Stomach (tissue), 9 donors: ENCODE results near the gene CREG1. TPM values are rescaled to one million over a fixed set of nuclear protein-coding genes. Genes with fewer than 3 reads are reported as not detected.

Experiments used
- DNase-seq, 2 donors: peaks; one replicate each; pipeline versions ENCODE4 v3.0.0 to v3.0.0-alpha.2; 2013 to 2019
- H3K27ac ChIP-seq, 5 donors: fragments of 200-600 bp in 4 of 5; sonication (generic) in 4 of 5; one replicate each; pipeline ENCODE4 v1.5.1; 2013 to 2019; ENCODE audit warnings: mild to moderate bottlenecking in 1 of 5, moderate library complexity in 1 of 5
- H3K27me3 ChIP-seq, 3 donors: fragments of 200-600 bp; sonication (generic); one replicate each; pipeline ENCODE4 v1.5.1; 2017 to 2019; ENCODE audit warnings: mixed run types in 1 of 3
- H3K36me3 ChIP-seq, 4 donors: fragments of 200-600 bp; sonication (generic); 1 replicate in 3 of 4; 2 replicates in 1 of 4; pipeline ENCODE4 v1.5.1; 2016 to 2019
- H3K4me1 ChIP-seq, 4 donors: fragments of 200-600 bp; sonication (generic); one replicate each; pipeline ENCODE4 v1.5.1; 2016 to 2019
- H3K4me3 ChIP-seq, 4 donors: fragments of 200-600 bp; sonication (generic) in 3 of 4; one replicate each; pipeline ENCODE4 v1.5.1; 2016 to 2019; ENCODE audit warnings: mild to moderate bottlenecking in 1 of 4
- H3K9me3 ChIP-seq, 4 donors: fragments of 200-600 bp; sonication (generic); one replicate each; pipeline ENCODE4 v1.5.1; 2016 to 2019
- CTCF ChIP-seq, 7 experiments: fragments of 450-650 bp in 4 of 7; fragments of 200-600 bp in 3 of 7; sonication (generic) in 3 of 7; IDR thresholded peaks; one replicate each; pipeline ENCODE4 v1.5.1; 2016 to 2019; ENCODE audit warnings: antibody characterized with exemption in 7 of 7, control low read depth in 2 of 7, mild to moderate bottlenecking in 1 of 7
- EP300 ChIP-seq: sonication (generic); formaldehyde crosslinking; IDR thresholded peaks from one replicate; pipeline ENCODE4 v1.6.1; 2017; ENCODE audit warnings: antibody characterized with exemption
- POLR2A ChIP-seq, 4 donors: fragments of 450-650 bp; IDR thresholded peaks; one replicate each; pipeline ENCODE4 v1.6.1; 2016; ENCODE audit warnings: antibody characterized with exemption in 4 of 4, control low read depth in 2 of 4, mild to moderate bottlenecking in 1 of 4, moderate library complexity in 1 of 4
- POLR2AphosphoS5 ChIP-seq, 3 donors: sonication (generic); formaldehyde crosslinking; IDR thresholded peaks; one replicate each; pipeline ENCODE4 v1.6.1; 2016; ENCODE audit warnings: antibody characterized with exemption in 3 of 3
- WGBS, 5 donors: extraction: QIAGEN DNeasy Blood & Tissue Kit in 3 of 5; methylation state at CpG; one replicate each; pipeline versions ENCODE4 v1.1.5 to v1.1.7; 2013 to 2018; 5-methylcytosine and 5-hydroxymethylcytosine counted together
- intact Hi-C: fragments of 100-400 bp; cut with DNase I; formaldehyde crosslinking; loops from one replicate; pipeline ENCODE4 v1.15.1; 2023; ENCODE audit warnings: low total_unique reads
- polyA plus RNA-seq, 3 donors: library from polyadenylated mRNA; stranded (reverse); fragments of 200-250 nt; gene quantifications; one replicate each; pipeline ENCODE4 v1.2.3, GENCODE V29; 2013
- total RNA-seq, 5 donors: library from RNA; depleted of rRNA; stranded (reverse); fragments of >200 nt; gene quantifications; one replicate each; pipeline versions ENCODE4 v1.1.0 to v1.2.3, GENCODE V29; 2014 to 2016
- donor health status: healthy with polysubstance abuse.
- donor health status: Bipolar disorder and iron deficiency.
- donor health status: healthy.

Gene CREG1
- total and polyA plus RNA-seq, 8 donors, result 44.6 to 120 (median 78.3) TPM

- Histone ChIP-seq H3K27ac (no peak overlapping the region), H3K9me3 (no peaks in the 10 kb centered on the region), H3K4me3 (no peak overlapping the region), H3K4me1 (peaks cover 0 to 12% (median 0%) of the 10 kb centered on the region in 4 donors), H3K27me3 (peaks cover 0 to 6% (median 0%) of the 10 kb centered on the region in 3 donors), H3K36me3 (no peaks in the 10 kb centered on the region)
- no peak for DNase-seq
- intact Hi-C loops, result no loop called here
- 77 to 92% (median 87%) methylated on average over 2 to 3 of the region's 3 CpGs for WGBS, 5 donors
- no peak for TF ChIP-seq POLR2AphosphoS5 (IDR thresholded peaks at IDR 0.05)
- no peak for TF ChIP-seq POLR2A (IDR thresholded peaks at IDR 0.05)
- TF ChIP-seq EP300, result no peak
- no peak for TF ChIP-seq CTCF (IDR thresholded peaks at IDR 0.05)
Measured at GRCh38 chr1:167566766-167567165, 13.2 kb upstream of the CREG1 start.

DNA sequence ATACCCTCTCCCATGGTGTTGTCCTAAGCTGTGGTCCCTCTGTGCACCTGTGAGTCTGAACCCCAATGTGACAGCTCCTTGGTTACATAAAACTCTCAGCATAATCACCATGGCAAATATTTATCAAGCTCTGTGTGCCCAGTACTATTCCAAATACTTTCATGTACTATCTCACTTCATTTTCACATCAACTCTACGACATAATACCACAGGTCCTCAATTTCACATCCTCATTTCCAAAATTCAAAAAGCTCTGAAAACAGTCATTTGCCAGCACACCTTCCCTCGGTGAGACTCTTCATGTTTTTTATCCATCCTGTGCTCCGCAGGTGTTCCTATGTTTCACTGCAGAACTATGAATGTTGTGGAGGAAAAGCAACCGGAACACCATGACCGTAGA lies 12.4 kb upstream of the CREG1 start:
- no peak overlapping the region for H3K27ac ChIP-seq
- no peak for DNase-seq
- intact Hi-C loops, result no loop called here
- no peaks in the 10 kb centered on the region for H3K36me3 ChIP-seq
- 57 to 73% (median 68%) methylated on average over 5 of the region's 5 CpGs for WGBS, 5 donors
- no peaks in the 10 kb centered on the region for H3K9me3 ChIP-seq
- no peaks in the 10 kb centered on the region for H3K27me3 ChIP-seq
- H3K4me3 ChIP-seq, result no peak overlapping the region
- TF ChIP-seq POLR2A (IDR thresholded peaks at IDR 0.05) (no peak), POLR2AphosphoS5 (IDR thresholded peaks at IDR 0.05) (no peak), EP300 (no peak), CTCF (IDR thresholded peaks at IDR 0.05) (no peak)
- H3K4me1 ChIP-seq, result peaks cover 0 to 12% (median 0%) of the 10 kb centered on the region in 4 donors

GRCh38 chr1:167564612-167565270 lies 11.2 kb upstream of the CREG1 start:
- intact Hi-C loops, result no loop called here
- TF ChIP-seq CTCF (IDR thresholded peaks at IDR 0.05) (no peak), POLR2AphosphoS5 (IDR thresholded peaks at IDR 0.05) (no peak), POLR2A (IDR thresholded peaks at IDR 0.05) (no peak), EP300 (no peak)
- DNase-seq, result no peak

DNA sequence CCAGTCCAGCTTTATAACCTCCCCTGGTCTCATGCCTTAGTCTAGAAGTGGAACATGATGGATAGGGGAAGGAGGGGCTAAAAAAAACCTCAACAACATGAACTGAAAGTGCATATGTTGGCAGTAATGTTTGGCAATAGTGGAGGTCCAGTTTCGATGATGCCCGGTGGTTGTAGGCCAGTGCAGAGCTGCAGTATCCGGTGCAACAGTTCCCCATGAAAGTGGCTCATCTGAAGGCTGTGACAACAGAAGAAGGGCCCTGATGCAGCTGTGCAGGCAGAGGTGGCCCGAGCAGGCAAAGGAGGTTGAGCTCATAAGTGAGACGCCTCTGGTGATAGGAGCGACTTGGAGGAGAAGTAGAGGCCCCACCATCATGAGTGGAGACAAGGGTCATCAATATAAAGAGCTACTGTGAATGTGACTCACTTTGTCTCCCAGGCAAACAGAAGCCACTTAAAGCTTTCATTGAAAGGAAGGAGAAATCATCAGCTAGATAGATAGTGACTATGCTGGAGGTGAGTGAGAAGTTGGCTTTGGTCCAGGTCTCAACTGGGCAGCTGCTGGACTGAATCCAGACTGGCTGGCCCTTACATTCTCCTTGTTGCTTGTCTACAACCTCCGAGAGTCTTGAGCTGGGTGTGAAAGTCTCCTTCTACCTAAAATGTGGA lies 10.2 kb upstream of the CREG1 start:
- intact Hi-C loops, result no loop called here
- Histone ChIP-seq H3K9me3 (no peaks in the 10 kb centered on the region), H3K4me3 (no peak overlapping the region), H3K4me1 (peaks cover 0 to 12% (median 0%) of the 10 kb centered on the region in 4 donors), H3K27ac (peak overlapping the region in 1 of 5 donors; percentile 27), H3K27me3 (no peaks in the 10 kb centered on the region), H3K36me3 (no peaks in the 10 kb centered on the region)
- no peak for TF ChIP-seq EP300
- no peak for TF ChIP-seq POLR2A (IDR thresholded peaks at IDR 0.05)
- no peak for TF ChIP-seq POLR2AphosphoS5 (IDR thresholded peaks at IDR 0.05)
- no peak for TF ChIP-seq CTCF (IDR thresholded peaks at IDR 0.05)
- WGBS, 5 donors, result 60 to 75% (median 66%) methylated on average over 7 of the region's 7 CpGs
- peak; percentile 37 to 42 for DNase-seq

More at GRCh38 chr1:167564612-167565270, 11.2 kb upstream of the CREG1 start:
- 70 to 84% (median 74%) methylated on average over 5 of the region's 5 CpGs for WGBS, 5 donors
- Histone ChIP-seq H3K27ac (no peak overlapping the region), H3K4me1 (peaks cover 0 to 12% (median 0%) of the 10 kb centered on the region in 4 donors), H3K9me3 (no peaks in the 10 kb centered on the region), H3K4me3 (no peak overlapping the region), H3K27me3 (no peaks in the 10 kb centered on the region), H3K36me3 (no peaks in the 10 kb centered on the region)
